HCT116 (cell line): Measurements from ENCODE around the gene SUGCT.
A peak's percentile ranks its signal among the peaks of the same experiment; 100 is the strongest.

Source experiments
- CTCF ChIP-seq, 3 experiments: fragments of 200-600 bp in 1 of 3; sonication (generic) in 1 of 3; IDR thresholded peaks in 2 of 3; conservative IDR thresholded peaks in 1 of 3; 2 replicates each; pipeline ENCODE4 v1.5.1; 2012 to 2017; ENCODE audit warnings: low read depth in 2 of 3, low read length in 2 of 3, antibody characterized with exemption in 1 of 3, borderline replicate concordance in 1 of 3, control low read depth in 1 of 3, mild to moderate bottlenecking in 1 of 3, mixed read lengths in 1 of 3, mixed run types in 1 of 3, moderate library complexity in 1 of 3; ENCODE audit not compliant: insufficient read depth in 1 of 3
- EGR1 ChIP-seq: IDR thresholded peaks from 2 replicates; pipeline ENCODE4 v1.6.1; 2012; ENCODE audit warnings: low read depth
- EZH2 ChIP-seq: fragments of 200-600 bp; sonication (generic); IDR thresholded peaks from 2 replicates; pipeline ENCODE4 v1.6.1; 2017; ENCODE audit warnings: antibody characterized with exemption, mixed run types
- EZH2phosphoT487 ChIP-seq: fragments of 200-600 bp; IDR thresholded peaks from 2 replicates; pipeline ENCODE4 v1.6.1; 2018; ENCODE audit warnings: antibody characterized with exemption, borderline replicate concordance
- MAX ChIP-seq: IDR thresholded peaks from 2 replicates; pipeline ENCODE4 v1.6.1; 2012
- POLR2A ChIP-seq: IDR thresholded peaks from 2 replicates; pipeline ENCODE4 v1.7.0; 2011; ENCODE audit warnings: borderline replicate concordance; ENCODE audit not compliant: insufficient read depth, insufficient read length; ENCODE audit errors: extremely low read depth
- POLR2AphosphoS5 ChIP-seq: IDR thresholded peaks from 2 replicates; pipeline ENCODE4 v1.6.1; 2011; ENCODE audit warnings: mild to moderate bottlenecking, low read depth, low read length, moderate library complexity
- RAD21 ChIP-seq: IDR thresholded peaks from 2 replicates; pipeline ENCODE4 v1.6.1; 2012; ENCODE audit warnings: low read depth, mild to moderate bottlenecking
- SIN3A ChIP-seq: IDR thresholded peaks from 2 replicates; pipeline ENCODE4 v1.6.1; 2012; ENCODE audit warnings: low read depth
- SRF ChIP-seq: IDR thresholded peaks from 2 replicates; pipeline ENCODE4 v1.6.1; 2012; ENCODE audit warnings: low read depth
- TCF7L2 ChIP-seq: IDR thresholded peaks from 2 replicates; pipeline ENCODE4 v1.7.0; 2011; ENCODE audit warnings: borderline replicate concordance, inconsistent platforms; ENCODE audit not compliant: insufficient read depth, insufficient read length; ENCODE audit errors: extremely low read depth

DNA sequence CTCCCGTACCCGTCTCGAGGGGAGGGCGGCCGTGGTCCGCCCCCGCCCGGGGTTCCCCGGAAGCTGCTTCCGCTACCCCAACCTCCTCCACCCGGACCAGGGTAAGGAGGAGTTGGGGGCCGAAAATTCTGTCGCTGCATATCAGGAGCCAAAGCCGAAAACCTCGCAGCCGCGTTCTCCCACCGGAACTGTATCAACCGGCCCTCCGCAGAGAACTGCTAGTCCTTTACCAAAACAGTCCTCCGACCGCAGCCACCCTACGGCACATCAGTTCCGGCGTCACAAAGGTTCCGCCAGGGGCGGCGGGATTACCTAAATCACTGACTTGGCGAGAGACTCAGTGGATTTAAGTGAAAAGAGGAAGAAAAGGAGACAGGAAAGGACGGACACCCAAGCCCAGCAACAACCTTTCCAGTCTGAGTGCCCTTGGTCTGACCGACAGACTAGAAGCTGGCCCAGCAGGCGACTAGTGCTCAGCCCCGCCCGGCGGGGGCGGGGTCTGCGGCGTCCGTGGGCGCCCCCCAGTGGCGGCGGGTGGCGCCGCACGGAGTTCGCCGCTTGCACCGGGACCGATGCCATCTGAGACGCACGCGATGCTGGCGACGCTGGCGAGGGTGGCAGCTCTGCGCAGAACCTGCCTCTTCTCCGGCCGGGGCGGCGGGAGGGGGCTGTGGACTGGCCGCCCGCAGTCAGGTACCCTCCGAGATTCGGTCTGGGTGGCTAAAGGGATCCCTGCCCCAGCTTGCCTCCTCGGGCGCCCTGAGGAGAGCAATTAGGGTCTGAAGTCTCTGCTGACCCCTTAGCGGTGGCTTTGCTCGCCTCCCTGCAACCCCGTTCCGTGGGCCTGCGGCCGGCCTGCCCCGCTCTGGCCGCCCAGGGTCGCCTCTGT lies at the start of gene SUGCT, which contains the start of gene MPLKIP:
- TF ChIP-seq TCF7L2 (no peak), CTCF (IDR thresholded peaks at IDR 0.05 in 2 of 3, conservative IDR thresholded peaks at IDR 0.05 in 1 of 3; ENCODE audit: borderline replicate concordance in 1 of 3, insufficient read depth in 1 of 3, low read depth in 2 of 3, low read length in 2 of 3) (peak; percentile 63 to 97 (median 84)), EZH2 (no peak), POLR2A (peak; percentile 71), RAD21 (peak; percentile 45), POLR2AphosphoS5 (peak; percentile 81), EZH2phosphoT487 (no peak), EGR1 (peak; percentile 76), SIN3A (peak; percentile 95), SRF (peak; percentile 87; the same call in 1 of the 2 replicates), MAX (peak; percentile 94)
